OCI-LY3 (cell line): ENCODE measurements around the gene UBE2QL1.

Experiments used
- H2AFZ ChIP-seq: fragments of 200-600, 300-600 bp; shearing (Covaris generic); 2 replicates; pipeline ENCODE4 v1.6.0; 2014; ENCODE audit warnings: antibody characterized with exemption, low read depth, low read length
- H3K27ac ChIP-seq: fragments of 200-600, 300-600 bp; sonication (generic); 2 replicates; pipeline ENCODE4 v1.5.1; 2014; ENCODE audit warnings: mild to moderate bottlenecking, low read length, moderate library complexity, mixed read lengths
- H3K27me3 ChIP-seq: fragments of 200-600, 300-600 bp; sonication (generic); 2 replicates; pipeline ENCODE4 v1.6.1; 2014; ENCODE audit warnings: low read depth, low read length, mixed read lengths
- H3K36me3 ChIP-seq: fragments of 200-600, 300-600 bp; sonication (generic); replicated peaks from 2 replicates; pipeline ENCODE3; 2014; ENCODE audit warnings: low read depth, low read length, mixed read lengths
- H3K4me1 ChIP-seq: fragments of 300-600, 200-600 bp; sonication (generic); 2 replicates; pipeline ENCODE4 v1.6.1; 2014; ENCODE audit warnings: low read length, mixed read lengths
- H3K4me2 ChIP-seq: fragments of 200-600, 300-600 bp; sonication (generic); 2 replicates; pipeline ENCODE4 v1.6.1; 2014; ENCODE audit warnings: low read length, mixed read lengths
- H3K4me3 ChIP-seq: fragments of 300-600, 200-600 bp; sonication (generic); 2 replicates; pipeline ENCODE4 v1.5.1; 2014; ENCODE audit warnings: antibody characterized with exemption, mild to moderate bottlenecking, low read length, moderate library complexity
- H3K79me2 ChIP-seq: fragments of 300-600, 200-600 bp; shearing (Covaris generic); 2 replicates; pipeline ENCODE4 v1.6.1; 2014; ENCODE audit warnings: mild to moderate bottlenecking, low read length, mixed read lengths
- H3K9ac ChIP-seq: fragments of 300-600, 200-600 bp; shearing (Covaris generic); 2 replicates; pipeline ENCODE4 v1.6.0; 2014; ENCODE audit warnings: mild to moderate bottlenecking, low read length, moderate library complexity
- H3K9me3 ChIP-seq: fragments of 200-600, 300-600 bp; shearing (Covaris generic); 2 replicates; pipeline ENCODE4 v1.6.1; 2014; ENCODE audit warnings: low read length, mixed read lengths; ENCODE audit not compliant: insufficient read depth
- H4K20me1 ChIP-seq: fragments of 200-600, 300-600 bp; sonication (generic); 2 replicates; pipeline ENCODE4 v1.6.1; 2016; ENCODE audit warnings: low read length, mixed read lengths; ENCODE audit not compliant: insufficient read depth
- CTCF ChIP-seq: fragments of 200-600, 300-600 bp; sonication (generic); IDR thresholded peaks from 2 replicates; pipeline ENCODE4 v1.5.1; 2014; ENCODE audit warnings: antibody characterized with exemption, low read length, low read depth
- EZH2phosphoT487 ChIP-seq: fragments of 200-600 bp; shearing (Covaris generic); IDR thresholded peaks from 2 replicates; pipeline ENCODE4 v1.6.1; 2018; ENCODE audit warnings: antibody characterized with exemption, mixed run types, low read depth

UBE2QL1 gene

GRCh38 chr5:6527749-6528455 is 79.2 kb downstream of the UBE2QL1 start:
- H3K4me1 ChIP-seq, result no peaks in the 10 kb centered on the region
- TF ChIP-seq EZH2phosphoT487, result no peak
- no peak for TF ChIP-seq CTCF
- H3K9me3 ChIP-seq, result no peaks in the 10 kb centered on the region
- H2AFZ ChIP-seq, result no peak overlapping the region
- H3K4me3 ChIP-seq, result no peak overlapping the region
- H3K27ac ChIP-seq, result no peak overlapping the region
- H3K79me2 ChIP-seq, result no peaks in the 10 kb centered on the region
- no peak overlapping the region for H3K4me2 ChIP-seq
- H4K20me1 ChIP-seq, result no peaks in the 10 kb centered on the region
- no peaks in the 10 kb centered on the region for H3K27me3 ChIP-seq
- no peak overlapping the region for H3K9ac ChIP-seq
- H3K36me3 ChIP-seq, result no peaks in the 10 kb centered on the region

- H3K4me3 ChIP-seq, result no peak overlapping the region
- no peaks in the 10 kb centered on the region for H4K20me1 ChIP-seq
- H3K27ac ChIP-seq, result no peak overlapping the region
- TF ChIP-seq CTCF, result no peak
- TF ChIP-seq EZH2phosphoT487, result no peak
- H3K4me1 ChIP-seq, result no peaks in the 10 kb centered on the region
- no peaks in the 10 kb centered on the region for H3K36me3 ChIP-seq
- no peaks in the 10 kb centered on the region for H3K9me3 ChIP-seq
- no peaks in the 10 kb centered on the region for H3K79me2 ChIP-seq
- H3K9ac ChIP-seq, result no peak overlapping the region
- H2AFZ ChIP-seq, result no peak overlapping the region
- no peak overlapping the region for H3K4me2 ChIP-seq
- H3K27me3 ChIP-seq, result no peaks in the 10 kb centered on the region
Observed at GRCh38 chr5:6535594-6535993, 86.9 kb downstream of the UBE2QL1 start.

- no peaks in the 10 kb centered on the region for H3K9me3 ChIP-seq
- no peak overlapping the region for H3K4me2 ChIP-seq
- no peak overlapping the region for H3K9ac ChIP-seq
- H3K4me1 ChIP-seq, result no peaks in the 10 kb centered on the region
- H3K4me3 ChIP-seq, result no peak overlapping the region
- H3K27ac ChIP-seq, result no peak overlapping the region
- no peaks in the 10 kb centered on the region for H3K36me3 ChIP-seq
- H3K79me2 ChIP-seq, result no peaks in the 10 kb centered on the region
- no peaks in the 10 kb centered on the region for H3K27me3 ChIP-seq
- no peaks in the 10 kb centered on the region for H4K20me1 ChIP-seq
- H2AFZ ChIP-seq, result no peak overlapping the region
- no peak for TF ChIP-seq CTCF
- no peak for TF ChIP-seq EZH2phosphoT487
Observed at GRCh38 chr5:6539060-6539459, 90.4 kb downstream of the UBE2QL1 start.

- Histone ChIP-seq H3K4me1 (no peaks in the 10 kb centered on the region), H3K4me2 (no peak overlapping the region), H3K27ac (no peak overlapping the region), H3K36me3 (no peaks in the 10 kb centered on the region), H3K9me3 (no peaks in the 10 kb centered on the region), H3K9ac (no peak overlapping the region), H3K27me3 (no peaks in the 10 kb centered on the region), H3K4me3 (no peak overlapping the region), H2AFZ (no peak overlapping the region), H3K79me2 (no peaks in the 10 kb centered on the region), H4K20me1 (no peaks in the 10 kb centered on the region)
- TF ChIP-seq EZH2phosphoT487 (no peak), CTCF (no peak)
Observed at GRCh38 chr5:6540111-6540827, 91.6 kb downstream of the UBE2QL1 start.
